Neural cell (in vitro differentiated cells): ENCODE results near the gene DHCR24.

Source experiments
- EP300 ChIP-seq: fragments of 450-650 bp; conservative IDR thresholded peaks from 2 replicates; pipeline ENCODE4 v1.6.1; 2014; ENCODE audit warnings: antibody characterized with exemption, mild to moderate bottlenecking, moderate library complexity; ENCODE audit not compliant: poor library complexity, severe bottlenecking
- EZH2 ChIP-seq: fragments of 200-600, 300-800 bp; shearing (Covaris generic), sonication (generic); IDR thresholded peaks from 2 replicates; pipeline ENCODE4 v1.6.1; 2014; ENCODE audit warnings: antibody characterized with exemption, low read length, borderline replicate concordance, mild to moderate bottlenecking; ENCODE audit not compliant: insufficient read depth, poor library complexity, severe bottlenecking
- MXI1 ChIP-seq: fragments of 450-650 bp; conservative IDR thresholded peaks from 2 replicates; pipeline ENCODE4 v1.6.1; 2014; ENCODE audit warnings: antibody characterized with exemption, mild to moderate bottlenecking; ENCODE audit not compliant: poor library complexity, severe bottlenecking
- POLR2AphosphoS5 ChIP-seq: IDR thresholded peaks from 2 replicates; pipeline ENCODE4 v1.6.1; 2012
- RAD21 ChIP-seq: fragments of 450-650 bp; conservative IDR thresholded peaks from 2 replicates; pipeline ENCODE4 v1.6.1; 2014; ENCODE audit warnings: antibody characterized with exemption, mild to moderate bottlenecking, moderate library complexity
- SMC3 ChIP-seq: fragments of 450-650 bp; conservative IDR thresholded peaks from 2 replicates; pipeline ENCODE4 v1.6.1; 2014; ENCODE audit warnings: antibody characterized with exemption, mild to moderate bottlenecking, moderate library complexity; ENCODE audit not compliant: poor library complexity
- TAF1 ChIP-seq: IDR thresholded peaks from 2 replicates; pipeline ENCODE4 v1.6.1; 2012; ENCODE audit warnings: low read depth
- TF ChIP-seq, protein P1 (sequence below): fragments of 450-650 bp; IDR thresholded peaks from 2 replicates; pipeline ENCODE4 v1.5.1; 2014; ENCODE audit warnings: antibody characterized with exemption, mild to moderate bottlenecking, moderate library complexity; ENCODE audit not compliant: poor library complexity, severe bottlenecking
- TF ChIP-seq, protein P2 (sequence below): IDR thresholded peaks from 2 replicates; pipeline ENCODE4 v1.6.1; 2012; ENCODE audit warnings: borderline replicate concordance

DNA sequence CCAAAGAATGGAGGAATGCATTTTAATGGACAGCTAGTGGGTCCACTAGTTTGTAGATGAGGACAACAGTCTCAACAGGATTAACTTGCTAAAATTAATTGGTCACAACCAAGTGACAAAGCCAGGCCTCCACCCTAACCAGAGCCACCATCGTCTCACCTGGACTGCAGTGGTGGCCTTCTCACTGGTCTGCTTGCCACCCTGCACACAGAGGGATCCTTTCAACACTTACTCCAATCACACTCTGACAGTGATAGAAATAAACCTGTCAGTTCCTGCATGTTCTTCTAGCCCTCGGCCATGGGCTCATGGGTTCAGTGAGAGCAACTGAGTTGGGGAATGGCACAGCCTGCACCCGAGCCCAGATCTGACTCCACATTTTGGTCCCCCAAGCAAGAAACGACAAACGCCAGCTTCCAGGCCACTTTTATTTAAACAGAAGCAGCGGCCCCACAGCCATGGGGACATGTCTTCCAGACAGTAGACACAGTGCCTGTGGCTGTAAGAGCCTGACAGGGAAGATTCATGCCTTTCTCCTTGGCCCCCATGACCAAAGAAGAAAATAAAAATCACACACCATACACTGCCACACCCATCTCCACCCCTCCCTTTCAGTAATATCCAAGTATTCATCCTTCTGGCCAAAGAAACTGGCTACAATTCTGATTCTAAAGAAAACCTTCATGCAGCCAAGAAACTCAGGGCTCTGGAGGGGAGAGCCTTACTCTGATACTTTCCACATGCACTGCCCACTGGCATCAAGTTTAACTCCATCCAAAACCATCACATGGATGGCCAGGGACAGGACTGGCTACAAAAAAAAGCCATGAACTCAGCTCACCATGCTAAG, 37.6 kb downstream of the DHCR24 start:
- TF ChIP-seq, protein P1, sequence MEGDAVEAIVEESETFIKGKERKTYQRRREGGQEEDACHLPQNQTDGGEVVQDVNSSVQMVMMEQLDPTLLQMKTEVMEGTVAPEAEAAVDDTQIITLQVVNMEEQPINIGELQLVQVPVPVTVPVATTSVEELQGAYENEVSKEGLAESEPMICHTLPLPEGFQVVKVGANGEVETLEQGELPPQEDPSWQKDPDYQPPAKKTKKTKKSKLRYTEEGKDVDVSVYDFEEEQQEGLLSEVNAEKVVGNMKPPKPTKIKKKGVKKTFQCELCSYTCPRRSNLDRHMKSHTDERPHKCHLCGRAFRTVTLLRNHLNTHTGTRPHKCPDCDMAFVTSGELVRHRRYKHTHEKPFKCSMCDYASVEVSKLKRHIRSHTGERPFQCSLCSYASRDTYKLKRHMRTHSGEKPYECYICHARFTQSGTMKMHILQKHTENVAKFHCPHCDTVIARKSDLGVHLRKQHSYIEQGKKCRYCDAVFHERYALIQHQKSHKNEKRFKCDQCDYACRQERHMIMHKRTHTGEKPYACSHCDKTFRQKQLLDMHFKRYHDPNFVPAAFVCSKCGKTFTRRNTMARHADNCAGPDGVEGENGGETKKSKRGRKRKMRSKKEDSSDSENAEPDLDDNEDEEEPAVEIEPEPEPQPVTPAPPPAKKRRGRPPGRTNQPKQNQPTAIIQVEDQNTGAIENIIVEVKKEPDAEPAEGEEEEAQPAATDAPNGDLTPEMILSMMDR = no peak
- TF ChIP-seq, protein P2, sequence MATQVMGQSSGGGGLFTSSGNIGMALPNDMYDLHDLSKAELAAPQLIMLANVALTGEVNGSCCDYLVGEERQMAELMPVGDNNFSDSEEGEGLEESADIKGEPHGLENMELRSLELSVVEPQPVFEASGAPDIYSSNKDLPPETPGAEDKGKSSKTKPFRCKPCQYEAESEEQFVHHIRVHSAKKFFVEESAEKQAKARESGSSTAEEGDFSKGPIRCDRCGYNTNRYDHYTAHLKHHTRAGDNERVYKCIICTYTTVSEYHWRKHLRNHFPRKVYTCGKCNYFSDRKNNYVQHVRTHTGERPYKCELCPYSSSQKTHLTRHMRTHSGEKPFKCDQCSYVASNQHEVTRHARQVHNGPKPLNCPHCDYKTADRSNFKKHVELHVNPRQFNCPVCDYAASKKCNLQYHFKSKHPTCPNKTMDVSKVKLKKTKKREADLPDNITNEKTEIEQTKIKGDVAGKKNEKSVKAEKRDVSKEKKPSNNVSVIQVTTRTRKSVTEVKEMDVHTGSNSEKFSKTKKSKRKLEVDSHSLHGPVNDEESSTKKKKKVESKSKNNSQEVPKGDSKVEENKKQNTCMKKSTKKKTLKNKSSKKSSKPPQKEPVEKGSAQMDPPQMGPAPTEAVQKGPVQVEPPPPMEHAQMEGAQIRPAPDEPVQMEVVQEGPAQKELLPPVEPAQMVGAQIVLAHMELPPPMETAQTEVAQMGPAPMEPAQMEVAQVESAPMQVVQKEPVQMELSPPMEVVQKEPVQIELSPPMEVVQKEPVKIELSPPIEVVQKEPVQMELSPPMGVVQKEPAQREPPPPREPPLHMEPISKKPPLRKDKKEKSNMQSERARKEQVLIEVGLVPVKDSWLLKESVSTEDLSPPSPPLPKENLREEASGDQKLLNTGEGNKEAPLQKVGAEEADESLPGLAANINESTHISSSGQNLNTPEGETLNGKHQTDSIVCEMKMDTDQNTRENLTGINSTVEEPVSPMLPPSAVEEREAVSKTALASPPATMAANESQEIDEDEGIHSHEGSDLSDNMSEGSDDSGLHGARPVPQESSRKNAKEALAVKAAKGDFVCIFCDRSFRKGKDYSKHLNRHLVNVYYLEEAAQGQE = no peak
- TF ChIP-seq POLR2AphosphoS5 = no peak
- no peak for TF ChIP-seq TAF1
- TF ChIP-seq EP300 = no peak
- no peak for TF ChIP-seq RAD21
- no peak for TF ChIP-seq SMC3
- TF ChIP-seq MXI1 = no peak
- TF ChIP-seq EZH2 = no peak
